T-helper 1 cell treated with Interleukin-12 subunit alpha and Interleukin-12 subunit beta and Interleukin-4 antibody, amounts not matched to agents 30 ng/mL and 1 ng/mL, for 36 hours (primary cell): ENCODE results near the gene PLCH1. TPM values are rescaled to one million over a fixed set of nuclear protein-coding genes. Genes with fewer than 3 reads are reported as not detected.

Source experiments
- intact Hi-C: fragments of 100-400 bp; cut with micrococcal nuclease; formaldehyde crosslinking; loops from one replicate; pipeline ENCODE4 v1.15.1; 2024
- total RNA-seq: library from RNA; stranded (reverse); gene quantifications from 2 replicates; pipeline ENCODE4 v1.2.3, GENCODE V29; 2022

Gene PLCH1
- total RNA-seq, 1 donor from 2014 or later = 0.88 TPM

- intact Hi-C loops = no loop called here
Observed at GRCh38 chr3:155690921-155691320, 54.0 kb downstream of the PLCH1 start.

DNA sequence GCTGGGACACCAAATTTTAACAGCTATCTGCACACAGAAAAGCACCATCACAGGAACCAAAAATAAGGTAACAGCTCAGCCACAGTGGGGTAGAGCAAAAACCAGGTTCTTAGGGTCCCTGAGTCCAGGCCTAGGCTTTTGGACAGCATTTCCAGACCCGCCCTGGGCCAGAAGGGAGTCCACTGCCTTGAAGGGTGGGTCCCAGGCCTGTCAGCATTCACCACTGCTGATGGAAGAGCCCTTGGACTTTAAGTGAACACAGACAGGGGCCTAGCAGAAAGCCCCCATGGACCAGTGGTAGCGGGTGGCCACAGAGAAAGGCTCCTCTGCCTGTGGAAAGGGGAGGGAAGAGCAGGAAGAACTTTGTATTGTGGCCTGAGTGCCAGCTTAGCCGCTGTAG, 56.4 kb downstream of the PLCH1 start:
- intact Hi-C loops = no loop called here

GRCh38 chr3:155683344-155683720, 61.5 kb downstream of the PLCH1 start:
- intact Hi-C loops = no loop called here

DNA sequence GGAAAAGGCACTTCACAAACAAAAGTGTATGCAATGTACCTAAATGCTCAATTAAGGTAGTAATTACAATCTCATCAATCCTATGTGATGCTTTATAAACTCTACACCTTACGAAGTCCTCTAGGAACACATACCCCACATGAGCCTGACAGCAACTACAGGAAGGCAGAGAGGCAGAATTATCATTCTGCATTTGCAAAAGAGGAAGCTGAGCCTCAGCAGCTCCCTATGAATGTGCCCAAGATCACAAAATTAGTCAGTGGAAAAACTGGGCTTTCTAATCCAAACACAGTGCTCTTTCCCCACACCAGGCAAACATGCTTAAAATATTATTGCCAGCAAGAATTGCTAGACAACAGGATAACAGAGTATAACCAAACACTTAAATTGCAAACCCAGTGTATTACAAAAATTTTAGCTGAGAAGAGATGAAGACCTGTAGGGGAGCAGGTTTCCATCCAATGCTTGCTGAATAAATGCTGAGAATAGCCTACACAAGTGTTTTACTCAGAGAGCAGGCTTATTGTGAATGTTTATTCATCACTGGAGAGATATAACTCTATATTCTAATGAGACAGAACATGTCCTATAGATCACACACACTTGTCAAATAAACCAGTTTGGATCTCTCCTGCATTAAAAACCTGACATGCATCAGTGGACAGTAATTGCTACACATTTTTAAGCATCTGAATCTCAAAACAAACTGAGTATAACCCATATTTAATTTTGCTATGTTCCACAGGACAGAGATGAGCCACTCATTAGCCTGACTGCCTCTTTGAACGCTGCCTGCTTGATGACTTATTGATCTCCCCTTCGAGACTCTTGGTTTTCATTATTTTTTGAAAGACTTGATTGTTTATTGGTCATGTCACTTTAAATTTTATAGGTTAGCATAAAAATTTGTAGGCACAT, 62.2 kb downstream of the PLCH1 start:
- intact Hi-C loops = no loop called here

DNA sequence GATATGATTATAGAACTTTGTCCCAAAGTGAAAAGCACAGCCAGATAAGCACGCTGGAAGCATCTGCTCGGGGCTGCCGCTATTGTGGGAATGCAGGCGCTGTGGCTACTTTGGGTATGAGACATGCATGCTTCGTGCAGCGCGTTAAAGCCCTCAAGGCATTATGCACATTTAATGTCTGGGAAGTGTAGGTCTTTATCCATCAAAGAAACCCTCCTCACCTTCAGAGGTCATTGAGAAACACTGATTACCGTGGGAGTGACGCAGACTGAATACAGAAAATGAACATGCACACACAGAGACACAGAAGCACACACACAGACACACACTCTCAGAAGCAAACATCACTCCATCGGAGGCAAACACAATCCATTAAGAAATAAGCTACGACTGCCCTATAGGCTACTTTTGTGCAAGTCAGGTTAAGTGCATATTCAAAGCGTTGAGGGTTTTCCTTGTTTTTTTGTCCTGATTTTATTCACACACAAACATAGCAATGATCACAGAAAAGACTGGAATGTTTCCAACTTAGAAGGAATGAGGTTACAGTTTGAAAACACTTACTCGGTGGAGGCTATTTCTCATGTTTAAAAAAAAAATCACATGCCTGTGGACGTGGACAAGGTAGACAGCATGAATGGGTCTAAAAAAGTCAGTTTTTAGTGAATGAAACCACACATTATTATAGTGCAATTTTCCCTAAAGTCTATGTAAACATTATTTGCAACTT, 68.5 kb downstream of the PLCH1 start:
- intact Hi-C loops = no loop called here

GRCh38 chr3:155675094-155675493, 69.8 kb downstream of the PLCH1 start:
- intact Hi-C loops = no loop called here

GRCh38 chr3:155673421-155673820, 71.5 kb downstream of the PLCH1 start:
- intact Hi-C loops = no loop called here

- intact Hi-C loops = no loop called here
Observed at GRCh38 chr3:155670335-155670734, 74.5 kb downstream of the PLCH1 start.

DNA sequence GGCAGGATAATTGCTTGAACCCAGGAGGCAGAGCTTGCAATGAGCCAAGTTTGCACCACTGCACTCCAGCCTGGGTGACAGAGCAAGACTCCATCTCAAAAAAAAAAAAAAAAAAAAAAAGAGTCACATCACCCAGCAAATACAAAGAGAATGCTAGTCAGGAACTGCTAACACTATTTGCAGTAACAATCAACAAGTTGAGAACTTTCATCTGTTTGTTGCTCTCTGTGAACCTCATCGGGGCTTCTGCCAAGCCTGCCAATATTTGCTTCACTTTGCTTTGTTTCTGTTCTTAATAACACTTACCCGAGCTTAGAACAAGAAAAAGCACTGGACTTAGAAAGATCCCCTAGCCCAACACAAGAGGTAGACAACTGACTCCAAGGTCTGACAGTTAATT, 76.9 kb downstream of the PLCH1 start:
- intact Hi-C loops = no loop called here

DNA sequence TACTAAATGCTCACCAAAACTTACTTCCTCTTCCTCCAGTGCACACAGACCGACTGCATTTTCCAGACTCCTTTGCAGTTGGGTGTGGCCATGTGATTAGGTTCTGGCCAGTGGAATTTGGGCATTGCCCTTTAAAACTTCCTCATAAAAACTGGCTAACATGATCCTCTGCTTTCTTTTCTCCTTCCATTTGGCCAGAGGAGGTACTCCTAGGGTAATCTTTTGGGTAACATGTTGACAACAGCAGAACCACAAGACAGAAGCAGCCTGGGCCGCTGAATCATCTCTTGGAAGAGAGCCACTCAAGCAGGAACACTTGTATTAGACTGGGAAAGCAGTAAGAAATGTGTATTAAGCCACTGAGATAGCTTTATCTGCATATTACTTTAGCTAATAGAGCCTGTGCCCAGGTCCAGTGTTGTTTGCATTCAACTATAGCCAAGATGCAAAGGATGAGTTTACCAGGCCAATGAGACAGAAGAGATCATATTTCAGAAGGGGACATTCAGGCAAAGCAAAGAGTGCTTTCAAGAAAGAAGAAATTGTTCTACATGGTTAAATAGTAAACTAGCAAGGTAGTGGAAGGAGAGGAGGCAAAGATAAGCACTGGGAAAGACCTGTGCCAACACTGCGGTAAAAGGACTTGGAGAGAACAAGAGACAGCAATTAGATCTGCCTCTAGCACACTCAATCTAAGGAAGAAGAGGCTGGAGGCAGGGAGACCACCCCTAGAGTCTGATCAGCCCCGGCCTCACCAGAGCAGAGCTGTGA, 79.8 kb downstream of the PLCH1 start:
- intact Hi-C loops = no loop called here

DNA sequence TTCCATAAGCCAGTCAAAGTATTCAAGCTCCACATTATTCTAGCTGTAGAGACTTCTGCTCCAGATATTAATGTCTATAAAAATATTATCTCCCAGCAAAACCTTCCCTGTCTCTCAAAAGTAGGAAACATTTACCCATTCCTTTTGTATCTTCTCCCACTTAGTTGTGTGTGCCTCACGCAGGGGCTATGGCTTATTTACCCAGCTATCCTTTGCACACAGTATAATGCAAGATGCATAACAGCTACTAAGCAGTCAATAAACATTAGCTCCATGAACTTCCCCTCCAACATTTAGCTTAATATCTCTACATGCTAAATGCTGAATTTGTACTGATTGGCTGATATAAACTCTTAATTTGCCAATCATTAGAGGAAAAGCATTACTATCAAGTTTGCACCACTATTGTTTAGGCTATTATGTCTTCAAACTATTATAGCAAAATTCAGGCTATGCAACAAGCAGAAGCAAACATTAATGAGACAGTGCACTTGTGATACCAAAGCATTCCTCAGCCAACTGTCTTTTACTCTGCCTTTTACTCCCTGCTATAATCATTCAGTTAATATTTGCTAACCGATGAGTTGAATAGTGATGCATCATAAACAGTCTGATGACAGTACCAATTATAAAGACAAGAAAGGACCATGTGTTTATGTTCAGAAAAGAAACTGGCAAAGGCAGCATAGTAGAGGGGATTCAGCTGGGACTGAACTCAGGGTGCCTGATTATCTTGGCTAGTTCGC, 81.2 kb downstream of the PLCH1 start:
- intact Hi-C loops = no loop called here

DNA sequence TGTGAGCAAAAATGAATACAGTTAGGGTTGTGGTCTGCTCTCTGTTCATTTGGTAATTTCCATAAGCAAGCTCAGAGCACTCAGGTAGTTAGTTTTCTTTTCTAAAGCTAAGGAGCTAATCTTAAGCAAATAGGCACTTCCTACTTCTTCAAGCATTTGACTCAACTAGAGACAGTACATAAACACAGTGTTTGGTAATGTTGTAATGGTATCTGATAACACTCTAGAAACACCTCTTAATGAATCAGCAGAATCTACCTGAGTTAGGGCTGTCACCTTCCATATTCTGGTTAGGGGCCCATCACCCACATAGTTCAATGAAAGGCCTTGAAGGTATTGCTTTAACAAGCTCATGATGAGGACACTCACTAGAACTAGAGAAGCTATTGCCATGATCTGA, 83.1 kb downstream of the PLCH1 start:
- intact Hi-C loops = no loop called here

DNA sequence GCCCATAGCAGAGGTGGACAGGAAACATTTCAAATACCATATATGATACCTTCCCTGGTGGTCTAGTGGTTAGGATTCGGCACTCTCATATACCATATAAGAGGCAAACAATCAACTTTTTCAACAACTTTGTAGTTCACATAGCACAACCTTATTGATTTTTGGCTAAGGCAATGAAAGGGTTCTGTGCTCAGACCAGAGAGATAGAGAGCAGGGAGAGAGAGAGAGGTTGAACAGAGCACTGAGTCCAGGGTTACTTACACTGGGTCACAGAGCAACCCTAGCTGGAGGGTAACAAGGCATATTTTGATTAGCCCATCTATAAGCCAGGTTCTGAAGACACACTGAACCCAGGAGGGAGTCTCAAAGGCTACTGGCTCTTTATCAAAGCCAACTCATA, 83.8 kb downstream of the PLCH1 start:
- intact Hi-C loops = no loop called here

GRCh38 chr3:155658671-155659261, 86.1 kb downstream of the PLCH1 start:
- intact Hi-C loops = no loop called here

GRCh38 chr3:155658006-155658405, 86.9 kb downstream of the PLCH1 start:
- intact Hi-C loops = no loop called here

- intact Hi-C loops = no loop called here
Observed at GRCh38 chr3:155657161-155657560, 87.7 kb downstream of the PLCH1 start.

DNA sequence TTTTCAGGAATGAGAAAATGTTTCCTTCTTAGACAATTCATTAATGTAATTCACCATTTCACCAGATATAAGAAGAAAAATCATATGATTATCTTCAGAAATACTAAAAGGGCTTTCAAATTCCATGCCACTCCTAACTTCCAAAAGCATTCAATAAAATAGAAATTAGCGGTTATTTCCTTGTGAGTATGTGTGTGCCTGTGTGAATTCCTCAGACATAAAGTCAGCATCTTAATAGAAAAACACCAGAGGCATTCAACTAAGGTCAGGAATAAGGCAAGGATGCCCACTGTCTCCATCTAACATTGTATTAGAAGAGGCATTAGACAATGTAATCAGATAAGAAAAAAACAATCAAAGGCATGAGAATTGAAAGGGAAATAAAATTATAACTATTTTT, 88.4 kb downstream of the PLCH1 start:
- intact Hi-C loops = no loop called here

GRCh38 chr3:155651489-155652218, 93.2 kb downstream of the PLCH1 start:
- intact Hi-C loops = no loop called here

- intact Hi-C loops = no loop called here
Observed at GRCh38 chr3:155648013-155648591, 96.8 kb downstream of the PLCH1 start.

DNA sequence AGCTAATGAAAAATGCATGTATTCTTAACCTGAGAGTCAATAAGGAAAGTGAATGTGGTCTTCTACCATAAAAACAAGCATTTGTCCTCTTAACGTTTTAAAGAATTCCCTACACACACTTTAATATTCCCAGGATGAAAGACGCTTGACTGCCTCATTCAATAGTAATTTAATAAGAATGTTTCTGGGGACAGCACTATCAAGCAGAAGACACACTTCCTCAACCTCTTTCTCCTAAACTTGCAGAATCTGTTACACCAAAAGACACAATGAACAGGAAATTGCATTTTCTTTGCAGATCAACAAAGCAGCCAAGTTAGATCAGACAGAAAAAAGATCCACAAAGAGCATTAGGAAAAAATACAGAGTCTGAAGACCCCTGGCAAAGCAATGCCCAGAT, 97.7 kb downstream of the PLCH1 start:
- intact Hi-C loops = no loop called here
